A204.1 (cell line): Measurements from ENCODE around the gene AP2M1.
"Not testable (repeated sequence)": the region's sequence is repeated elsewhere in the genome, so short reads cannot be mapped to it uniquely, and the experiment has no call there.

Experiments
- FAIRE-seq: peaks from 2 replicates; lab custom pipeline; 2012; peaks lifted over from hg19 to GRCh38; lab: Jason Lieb, UNC

The AP2M1 gene

GRCh38 chr3:184157206-184157605, 17.4 kb upstream of the AP2M1 start:
- FAIRE-seq, result no peak

DNA sequence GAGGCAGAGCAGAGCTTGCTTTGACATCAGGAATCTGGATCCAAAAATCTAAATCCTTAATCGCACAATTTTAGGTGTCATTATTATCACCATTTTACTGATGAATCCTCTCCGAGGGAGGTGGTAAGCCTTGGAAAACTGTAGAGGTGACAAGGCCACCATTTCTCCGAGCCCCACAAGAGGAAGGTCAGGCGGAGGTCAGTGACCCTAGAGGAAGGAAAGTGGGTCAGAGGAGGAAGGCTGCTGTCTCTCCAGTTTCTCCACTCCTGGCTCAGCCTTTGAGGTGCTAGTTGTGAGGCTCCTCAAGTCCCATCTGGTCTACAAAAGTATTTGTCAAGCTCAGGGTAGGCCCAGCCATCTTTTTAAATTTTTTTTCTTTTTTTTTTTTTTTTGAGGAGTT, 16.3 kb upstream of the AP2M1 start:
- no peak for FAIRE-seq

GRCh38 chr3:184160456-184160855, 14.2 kb upstream of the AP2M1 start:
- no peak for FAIRE-seq

- not testable (repeated sequence) for FAIRE-seq
These were observed 12.0 kb upstream of the AP2M1 start for GRCh38 chr3:184162571-184163070.

DNA sequence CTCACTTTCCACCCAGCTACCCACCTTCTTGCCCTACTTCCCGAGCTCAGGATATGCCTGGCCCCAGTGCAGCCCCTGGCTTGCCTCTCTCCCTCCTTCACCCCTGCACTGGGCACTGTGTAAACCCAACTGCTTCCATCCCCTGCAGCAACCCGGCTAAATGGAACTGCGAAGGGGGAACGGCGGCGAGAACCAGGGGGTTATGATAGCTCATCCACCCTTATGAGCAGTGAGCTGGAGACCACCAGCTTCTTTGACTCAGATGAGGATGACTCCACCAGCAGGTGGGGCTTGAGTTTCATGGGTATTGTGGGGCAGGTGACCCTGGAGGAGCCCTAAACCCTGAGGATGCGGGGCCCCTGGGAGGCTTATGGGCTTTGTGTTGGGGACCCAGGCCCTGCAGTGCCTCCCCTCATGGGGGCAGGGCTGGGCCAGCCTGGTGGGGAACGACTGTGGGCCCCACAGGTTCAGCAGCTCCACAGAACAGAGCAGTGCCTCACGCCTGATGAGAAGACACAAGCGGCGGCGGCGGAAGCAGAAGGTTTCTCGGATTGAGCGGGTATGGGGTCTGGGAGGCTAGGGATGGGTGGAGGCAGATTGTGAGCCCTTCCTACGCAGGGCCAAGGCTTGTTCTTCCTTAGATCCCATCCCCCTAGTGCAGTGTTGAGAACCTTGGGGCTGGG, 9.9 kb upstream of the AP2M1 start:
- FAIRE-seq, result no peak

- no peak for FAIRE-seq
These were observed 9.1 kb upstream of the AP2M1 start for GRCh38 chr3:184165543-184165942.

DNA sequence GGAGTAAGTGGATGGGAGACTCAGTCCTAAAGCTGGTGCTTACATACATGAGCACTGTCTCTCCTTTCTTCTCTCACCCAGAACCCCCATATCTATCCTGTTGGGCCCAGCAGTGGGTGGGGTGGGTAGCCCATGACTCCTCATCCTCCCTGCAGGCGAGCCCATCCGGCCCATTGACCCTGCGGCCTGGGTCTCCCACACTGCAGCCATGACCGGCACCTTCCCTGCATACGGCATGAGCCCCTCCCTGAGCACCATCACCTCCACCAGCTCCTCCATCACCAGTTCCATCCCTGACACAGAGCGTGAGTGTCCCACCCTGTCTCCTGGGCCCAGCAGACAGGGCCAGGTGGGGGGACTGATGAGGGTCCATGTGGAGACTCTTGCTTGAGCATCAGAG, 8.0 kb upstream of the AP2M1 start:
- no peak for FAIRE-seq

DNA sequence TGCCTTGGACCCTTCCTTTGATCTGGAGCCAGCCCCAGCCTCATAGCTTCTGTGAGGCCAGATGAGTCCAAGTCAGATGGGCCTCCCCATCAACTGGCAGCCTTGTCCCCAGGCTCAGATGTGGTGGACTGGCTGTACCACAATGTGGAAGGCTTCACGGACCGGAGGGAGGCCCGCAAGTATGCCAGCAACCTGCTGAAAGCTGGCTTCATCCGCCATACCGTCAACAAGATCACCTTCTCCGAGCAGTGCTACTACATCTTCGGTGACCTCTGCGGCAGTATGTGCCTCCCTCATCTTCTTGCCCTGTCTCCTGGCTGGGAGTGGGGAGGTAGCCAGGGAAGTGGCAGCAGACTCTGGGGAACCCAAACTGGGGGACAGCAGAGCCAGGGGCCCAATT, 6.9 kb upstream of the AP2M1 start:
- no peak for FAIRE-seq

- FAIRE-seq, result no peak
These were observed 6.1 kb upstream of the AP2M1 start for GRCh38 chr3:184168363-184169120.

GRCh38 chr3:184169896-184170875, 4.5 kb upstream of the AP2M1 start:
- FAIRE-seq, result no peak

DNA sequence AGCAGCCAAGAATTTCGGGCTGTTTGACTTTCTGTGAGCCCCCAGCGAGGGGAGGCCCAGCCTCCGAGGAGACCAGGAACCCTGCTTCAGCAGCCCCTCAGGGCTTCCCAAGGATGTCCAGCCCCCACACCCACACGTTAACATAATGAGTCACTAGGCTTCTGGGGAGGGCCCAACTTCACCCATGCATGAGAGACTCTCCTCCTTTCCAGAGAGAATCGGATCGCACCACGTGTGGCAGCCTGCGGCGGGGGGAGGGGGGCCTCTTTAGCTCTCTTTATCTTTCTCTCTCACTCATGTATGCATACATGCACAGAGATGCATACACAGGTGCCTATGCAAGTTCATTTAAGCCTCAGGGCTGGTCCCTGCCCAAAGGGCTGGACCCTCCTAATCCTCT, 3.1 kb upstream of the AP2M1 start:
- no peak for FAIRE-seq

GRCh38 chr3:184172681-184173373, 1.8 kb upstream of the AP2M1 start:
- no peak for FAIRE-seq

- FAIRE-seq, result no peak
These were observed 1.3 kb upstream of the AP2M1 start for GRCh38 chr3:184173374-184173722.

DNA sequence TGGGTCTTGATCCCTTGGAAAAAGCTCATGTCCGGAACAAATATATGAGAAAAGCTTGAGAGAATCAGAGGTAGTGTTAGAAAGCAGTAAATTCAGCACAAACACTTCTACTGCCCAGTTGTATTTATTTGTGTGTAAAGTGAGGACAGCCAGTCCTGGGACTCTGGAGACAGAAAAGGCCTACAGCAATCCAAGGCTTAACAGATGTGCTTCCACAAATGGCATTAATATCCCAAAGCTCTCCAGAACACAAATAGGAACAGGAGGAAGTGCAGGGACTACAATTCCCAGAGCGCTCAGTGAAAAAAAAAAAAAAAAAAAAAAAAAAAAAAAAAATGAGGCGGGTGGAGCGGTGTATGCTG, 390 bp upstream of the AP2M1 start:
- FAIRE-seq, result no peak

- no peak for FAIRE-seq
These were observed 851 bp downstream of the AP2M1 start for GRCh38 chr3:184175506-184175905.

- no peak for FAIRE-seq
These were observed 1.3 kb downstream of the AP2M1 start for GRCh38 chr3:184175981-184176376.

DNA sequence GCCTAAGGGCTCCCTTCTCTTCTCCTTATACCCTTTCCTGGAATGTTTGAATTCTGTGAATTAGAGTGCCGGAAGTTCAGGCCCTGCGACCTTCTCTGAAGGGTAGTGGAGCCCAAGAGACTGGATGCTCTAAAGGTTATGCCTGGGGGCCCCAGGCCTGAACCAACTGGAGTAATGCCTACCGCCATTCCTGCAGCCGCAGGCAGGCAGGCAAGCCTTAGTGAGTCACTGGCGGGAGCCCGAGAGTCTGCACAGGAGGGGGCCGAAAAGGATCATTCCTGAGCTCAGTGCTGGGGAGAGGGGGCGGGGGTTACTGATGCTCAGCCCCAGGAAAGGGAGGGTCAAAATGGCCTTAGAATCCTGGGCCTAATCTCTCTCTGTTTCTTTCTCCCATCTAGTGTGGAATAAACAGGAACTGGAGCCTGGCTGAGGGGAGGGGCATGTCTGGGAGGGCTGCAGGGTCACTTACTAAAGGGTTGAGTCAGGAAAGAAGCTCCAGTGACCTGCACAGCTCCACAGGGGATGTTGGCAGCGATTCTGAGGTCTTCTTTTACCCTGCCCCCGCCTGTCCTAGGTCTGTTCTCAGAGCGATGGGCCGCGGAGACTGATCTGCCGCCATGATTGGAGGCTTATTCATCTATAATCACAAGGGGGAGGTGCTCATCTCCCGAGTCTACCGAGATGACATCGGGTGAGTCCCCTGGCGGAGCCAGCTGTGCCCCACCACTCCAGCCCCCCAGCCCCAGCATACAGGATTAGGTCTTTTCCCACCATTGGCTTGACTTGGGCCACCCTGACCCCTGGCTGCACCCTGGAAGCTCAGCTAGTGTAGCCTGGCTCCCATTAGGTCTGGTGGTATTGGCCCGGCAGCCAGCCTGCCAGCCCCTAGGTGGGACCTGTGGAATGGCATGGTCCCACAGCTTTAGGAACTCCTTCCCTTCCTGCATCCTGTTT, 2.0 kb downstream of the AP2M1 start:
- no peak for FAIRE-seq

DNA sequence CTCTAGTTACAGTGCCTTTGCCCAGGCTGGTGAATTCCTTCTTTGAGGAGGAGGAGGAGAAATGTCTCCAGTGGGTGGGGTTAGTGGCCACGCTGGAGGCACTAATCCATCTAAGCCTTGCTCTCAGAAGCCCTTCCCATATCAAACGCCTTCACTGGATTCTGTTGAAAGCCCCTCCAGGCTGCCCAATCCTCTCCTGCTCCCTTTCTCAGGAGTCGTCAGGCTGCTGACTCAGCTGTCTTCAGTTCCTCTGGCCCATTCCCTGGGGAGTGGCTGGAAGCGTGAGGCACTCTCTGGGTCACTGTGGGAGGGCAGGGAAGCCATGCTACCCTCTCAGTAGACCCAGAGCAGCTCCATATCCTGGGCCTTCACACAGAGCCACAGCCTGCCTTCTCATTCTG, 2.7 kb downstream of the AP2M1 start:
- no peak for FAIRE-seq

GRCh38 chr3:184177767-184178306, 3.2 kb downstream of the AP2M1 start:
- FAIRE-seq, result no peak

- no peak for FAIRE-seq
These were observed 4.0 kb downstream of the AP2M1 start for GRCh38 chr3:184178521-184179138.
